SW480 (cell line): ENCODE measurements around the gene PADI2.

ENCODE experiments used
- DNase-seq: peaks from one replicate; pipeline ENCODE4 v3.0.0-alpha.2; 2016; ENCODE audit warnings: low spot score

Gene PADI2

GRCh38 chr1:17018849-17019248 is 100.4 kb downstream of the PADI2 start:
- DNase-seq = no peak

- no peak for DNase-seq
Observed at GRCh38 chr1:17017435-17017834, 101.8 kb downstream of the PADI2 start.
